ENCODE data around the gene PRKCZ.

The PRKCZ gene

DNA sequence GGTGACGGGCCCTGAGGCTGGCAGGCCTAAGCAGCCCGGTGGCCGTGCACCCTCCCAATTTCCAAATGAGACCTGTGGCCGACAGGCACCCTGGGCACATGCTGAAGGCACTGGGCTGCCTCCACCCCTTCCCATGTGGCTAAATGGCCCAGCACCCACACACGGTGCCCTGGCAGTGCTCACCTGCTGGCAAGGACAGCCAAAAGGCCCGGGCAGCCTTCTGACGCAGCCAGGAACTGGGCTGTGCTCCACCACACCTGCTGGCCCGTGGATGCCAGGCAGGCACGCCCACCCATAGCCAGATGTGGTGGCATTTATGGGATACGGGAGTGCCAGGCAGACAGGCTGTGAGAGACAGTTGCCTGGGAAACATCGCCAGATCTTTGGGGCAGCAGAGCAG is 148.4 kb downstream of the PRKCZ start:
- no peak for DNase-seq

- no peak for DNase-seq
Observed at GRCh38 chr1:2199042-2199810, 149.0 kb downstream of the PRKCZ start.

DNA sequence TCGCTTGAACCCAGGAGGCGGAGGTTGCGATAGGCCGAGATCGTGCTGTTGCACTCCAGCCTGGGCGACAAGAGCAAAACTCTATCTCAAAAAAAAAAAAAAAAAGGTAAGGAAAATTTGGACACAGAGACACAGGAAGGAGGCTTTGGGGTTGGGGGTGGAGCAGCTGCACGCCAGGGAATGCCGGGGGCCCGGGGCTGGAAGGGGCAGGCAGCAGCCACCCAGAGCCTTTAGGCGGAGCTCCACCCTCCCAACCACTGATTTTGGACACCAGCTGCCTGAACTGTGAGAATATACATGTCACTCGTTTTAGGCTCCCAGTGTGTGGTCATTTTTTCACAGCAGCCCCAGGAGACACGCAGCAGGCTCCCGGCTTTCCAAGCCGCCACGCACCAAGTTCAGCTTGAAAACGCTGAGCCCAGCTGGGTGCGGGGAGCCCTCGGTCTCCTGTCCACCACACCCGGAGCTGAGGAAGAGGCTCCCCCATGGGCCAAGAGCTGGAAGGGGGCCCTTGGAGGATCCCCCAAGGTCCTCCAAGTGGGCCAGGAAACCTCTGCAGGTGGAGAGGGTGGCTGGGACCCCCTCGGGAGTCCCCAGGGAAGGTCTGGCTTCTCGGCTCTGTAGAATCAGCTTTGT is 150.2 kb downstream of the PRKCZ start:
- DNase-seq = no peak

DNA sequence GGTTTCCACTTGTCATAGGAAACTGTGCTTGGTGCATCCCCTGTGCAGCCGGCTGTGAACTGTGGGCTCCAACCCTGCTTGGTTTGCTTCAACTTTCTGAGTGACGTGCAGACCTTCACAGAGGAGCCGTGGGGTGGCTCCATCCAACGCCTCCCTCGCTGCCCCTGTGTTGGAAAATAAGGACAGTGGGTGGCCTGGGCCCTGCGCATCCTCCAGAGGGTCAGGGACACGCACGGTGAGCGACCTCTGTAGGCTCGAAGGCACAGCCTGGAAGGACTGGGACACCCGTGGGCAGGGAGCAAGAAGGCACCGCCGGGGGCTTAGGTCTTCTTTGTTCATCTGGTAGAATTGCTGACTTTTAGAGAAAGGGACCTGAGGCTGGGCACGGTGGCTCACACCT is 150.9 kb downstream of the PRKCZ start:
- no peak for DNase-seq

GRCh38 chr1:2202008-2202575 is 151.9 kb downstream of the PRKCZ start:
- no peak for DNase-seq

GRCh38 chr1:2202843-2203601 is 152.8 kb downstream of the PRKCZ start:
- no peak for DNase-seq

GRCh38 chr1:2203671-2204414 is 153.6 kb downstream of the PRKCZ start:
- no peak for DNase-seq

DNA sequence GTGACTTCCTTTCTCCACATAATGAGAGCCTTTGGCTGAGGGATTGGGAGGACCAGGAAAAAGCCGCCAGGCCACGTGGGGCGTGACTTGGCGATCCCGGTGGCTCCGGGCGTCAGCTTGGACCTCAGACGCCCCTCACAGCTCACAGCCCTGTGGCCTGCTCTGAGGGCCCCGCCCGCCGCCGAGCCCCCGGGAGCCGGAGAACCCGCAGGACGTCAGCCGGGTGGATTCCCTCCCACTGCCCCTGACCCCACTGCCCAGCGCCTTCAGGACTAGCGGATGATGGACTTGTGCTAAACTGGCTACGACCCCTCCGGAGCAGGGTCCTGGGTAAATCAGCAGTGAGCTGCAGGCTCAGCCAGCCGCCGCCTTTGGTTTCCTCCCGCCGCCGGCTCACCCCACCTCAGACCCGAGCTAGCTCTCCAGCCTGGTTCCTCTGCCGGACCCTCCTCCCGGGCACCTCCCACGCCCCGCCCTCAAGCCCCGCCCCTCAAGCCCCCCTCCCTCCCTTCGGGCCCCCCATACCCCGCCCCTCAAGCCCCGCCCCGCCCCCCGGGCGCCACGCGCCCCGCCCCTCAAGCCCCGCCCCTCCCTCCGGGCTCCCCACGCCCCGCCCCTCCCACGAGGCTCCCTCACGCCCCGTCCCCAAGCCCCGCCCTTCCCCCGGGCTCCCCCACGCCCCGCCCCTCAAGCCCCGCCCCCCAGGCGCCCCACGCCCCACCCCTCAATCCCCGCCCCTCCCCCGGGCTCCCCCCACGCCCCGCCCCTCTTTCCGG is 154.4 kb downstream of the PRKCZ start:
- DNase-seq = no peak

GRCh38 chr1:2205191-2205952 is 155.2 kb downstream of the PRKCZ start:
- DNase-seq = no peak

GRCh38 chr1:2206813-2207487 is 156.7 kb downstream of the PRKCZ start:
- DNase-seq = no peak

DNA sequence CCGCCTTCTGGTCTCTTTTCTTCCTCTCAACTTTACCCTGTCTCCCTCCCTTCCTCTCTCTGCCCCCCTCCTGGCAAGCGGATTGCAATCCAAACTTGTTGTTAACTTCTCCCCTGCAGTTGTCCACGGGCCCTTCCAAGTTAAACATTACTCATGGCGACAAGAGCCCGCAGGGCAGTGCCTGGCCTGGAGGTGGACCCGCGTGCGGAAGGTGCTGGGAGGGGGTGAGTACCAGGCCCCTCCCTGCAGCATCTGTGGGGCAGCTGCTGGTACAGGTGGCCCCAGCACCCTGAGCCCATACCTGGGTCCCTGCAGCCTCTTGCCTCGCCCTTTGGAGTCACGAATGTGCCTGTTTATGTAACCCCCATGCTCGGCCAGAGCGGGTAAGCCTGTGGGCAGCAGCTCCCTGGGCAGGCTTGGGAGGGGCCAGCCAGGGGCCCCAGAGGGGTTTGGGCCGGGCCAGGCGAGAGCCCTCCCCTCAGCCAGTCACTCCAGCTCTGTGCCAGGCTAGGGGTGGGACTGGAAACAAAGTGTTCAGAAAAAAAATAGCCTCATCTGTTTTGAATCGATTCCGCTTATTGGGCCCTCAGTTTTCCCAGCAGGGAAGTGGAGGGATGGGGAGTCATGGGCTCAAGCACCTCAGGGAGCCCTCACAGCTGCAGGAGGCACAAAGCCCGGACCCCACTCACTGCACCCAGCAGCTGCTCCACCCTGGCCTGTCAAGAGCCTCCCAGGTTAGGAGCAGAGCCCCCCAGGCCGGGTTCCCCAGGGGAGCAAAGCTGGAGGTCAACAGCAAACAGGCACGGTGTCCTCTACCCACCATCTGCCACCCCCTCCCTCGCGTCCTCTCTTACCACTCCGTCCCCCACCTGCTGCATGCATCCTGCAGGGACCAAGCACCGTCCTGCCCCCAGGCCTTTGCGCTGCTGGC is 158.4 kb downstream of the PRKCZ start:
- DNase-seq = no peak

DNA sequence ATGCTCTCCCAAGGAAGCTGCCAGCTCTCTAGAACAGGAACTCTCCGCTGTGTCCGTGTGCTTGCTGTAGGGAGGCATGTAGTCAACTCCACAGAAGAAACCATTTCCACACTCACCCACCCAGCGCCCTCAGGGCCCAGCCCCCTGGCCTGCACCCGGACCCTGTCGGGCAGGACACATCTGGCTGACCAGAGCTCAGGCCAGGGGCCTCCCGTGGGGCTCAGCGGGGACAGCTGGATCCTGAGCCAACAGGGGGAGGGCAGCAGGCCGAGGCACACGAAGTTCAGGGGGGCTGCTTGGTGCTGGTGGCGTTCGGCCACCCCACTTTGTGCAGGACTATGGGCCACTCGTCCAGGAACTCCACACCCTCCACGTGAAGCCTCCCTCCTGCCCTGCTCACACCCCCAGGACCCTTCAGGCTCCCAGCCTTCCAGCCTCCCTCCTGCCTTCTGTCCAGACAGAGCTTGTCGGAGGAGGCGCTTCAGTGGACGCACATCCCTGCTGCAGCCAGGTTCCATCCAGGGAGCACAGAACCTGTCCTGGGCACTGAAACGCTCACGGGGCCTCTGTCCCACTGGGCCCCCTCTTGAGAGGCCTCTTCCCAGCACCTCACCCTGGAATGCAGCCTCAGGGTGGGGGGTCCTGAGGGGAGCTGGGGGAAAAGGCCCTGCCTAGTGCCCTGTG is 159.3 kb downstream of the PRKCZ start:
- no peak for DNase-seq

GRCh38 chr1:2210084-2210653 is 160.0 kb downstream of the PRKCZ start:
- DNase-seq = no peak

- no peak for DNase-seq
Observed at GRCh38 chr1:2210786-2211185, 160.6 kb downstream of the PRKCZ start.

DNA sequence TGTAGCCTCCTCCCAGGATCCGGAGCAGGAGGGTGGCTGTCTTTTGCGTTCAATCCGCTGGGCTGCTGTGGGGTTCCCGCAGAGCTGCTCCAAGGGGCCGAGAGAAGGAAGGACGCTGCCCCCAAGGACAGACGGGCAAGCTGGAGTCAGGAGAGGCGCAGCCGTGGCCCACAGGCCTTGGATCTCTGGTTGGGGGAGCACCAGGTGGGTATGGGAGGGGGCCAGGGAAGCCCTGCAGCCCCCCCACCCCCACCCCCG is 162.0 kb downstream of the PRKCZ start:
- DNase-seq = no peak

- no peak for DNase-seq
Observed at GRCh38 chr1:2212532-2213491, 162.6 kb downstream of the PRKCZ start.
